ENCODE data around the gene ANKS3.

- TF ChIP-seq CTCF (IDR thresholded peaks at IDR 0.05 in 2 of 3, conservative IDR thresholded peaks at IDR 0.05 in 1 of 3; ENCODE audit: borderline replicate concordance in 1 of 3, insufficient read depth in 1 of 3, low read depth in 2 of 3, low read length in 2 of 3) (no peak), POLR2A (IDR thresholded peaks at IDR 0.05; ENCODE audit: borderline replicate concordance, extremely low read depth, insufficient read depth, insufficient read length) (no peak), EGR1 (IDR thresholded peaks at IDR 0.05; ENCODE audit: low read depth) (no peak), EZH2phosphoT487 (IDR thresholded peaks at IDR 0.05; ENCODE audit: borderline replicate concordance) (no peak), YY1 (IDR thresholded peaks at IDR 0.05; ENCODE audit: extremely low read depth, insufficient replicate concordance, low read depth, low read length) (no peak), ZFX (IDR thresholded peaks at IDR 0.05) (no peak), EZH2 (IDR thresholded peaks at IDR 0.05) (no peak), SRF (IDR thresholded peaks at IDR 0.05; ENCODE audit: low read depth) (no peak), TCF7L2 (IDR thresholded peaks at IDR 0.05; ENCODE audit: borderline replicate concordance, extremely low read depth, insufficient read depth, insufficient read length) (no peak)
Measured at GRCh38 chr16:4714996-4715395, 19.1 kb downstream of the ANKS3 start.
